ENCODE measurements around the gene ZFR. TPM values are rescaled to one million over a fixed set of nuclear protein-coding genes. Genes with fewer than 3 reads are reported as not detected.

ZFR gene
- polyA plus RNA-seq, 1 of the 3 experiments (the other 2 are of a cell fraction): 24.6 TPM

DNA sequence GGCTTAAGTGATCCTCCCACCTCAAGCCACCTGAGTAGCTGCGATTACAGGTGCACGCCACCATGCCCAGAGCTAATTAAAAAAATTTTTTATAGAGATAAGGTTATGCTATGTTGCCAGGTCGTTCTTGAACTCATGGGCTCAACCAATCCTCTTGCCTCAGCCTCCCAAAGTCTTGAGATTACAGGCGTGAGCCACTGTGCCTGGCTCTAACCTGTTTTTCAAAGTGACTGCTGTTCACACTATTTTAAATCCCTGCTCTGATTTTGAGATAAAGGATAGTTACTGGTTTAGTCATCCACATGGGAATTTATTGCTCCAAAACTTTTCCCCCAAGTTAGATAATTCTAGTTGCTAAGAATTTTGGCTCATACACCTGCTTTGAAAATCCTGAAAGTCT is 83.6 kb downstream of the ZFR start:
- WGBS (ENCODE audit: low lambda C conversion rate): 98% methylated on average over 4 of the region's 4 CpGs
- Histone ChIP-seq H3K79me2 (ENCODE audit: insufficient read depth) (0 out of 2 replicates have a peak, but pooled peaks cover 5% of the 10 kb centered on the region), H3K4me3 (ENCODE audit: low read depth in 2 of 2, low read length in 1 of 2) (no peak overlapping the region), H3K9ac (no peak overlapping the region), H3K27me3 (ENCODE audit: insufficient read depth) (no peaks in the 10 kb centered on the region), H3K27ac (ENCODE audit: low read depth in 2 of 2, low read length in 1 of 2) (no peak overlapping the region), H3K9me2 (no peaks in the 10 kb centered on the region), H2AFZ (ENCODE audit: low read depth) (no peak overlapping the region), H3K9me3 (no peaks in the 10 kb centered on the region), H3K4me1 (ENCODE audit: control insufficient read depth in 1 of 2, insufficient read depth in 2 of 2, low read depth in 1 of 2, low read length in 1 of 2) (no peaks in the 10 kb centered on the region), H4K20me1 (ENCODE audit: insufficient read depth) (no peaks in the 10 kb centered on the region), H3K36me3 (replicated peaks in 1 of 2; ENCODE audit: control insufficient read depth in 1 of 2, insufficient read depth in 2 of 2, low read length in 1 of 2) (peaks cover 34 to 76% of the 10 kb centered on the region in 2 experiments), H3K4me2 (no peak overlapping the region), H3F3A (replicated peaks; ENCODE audit: insufficient read depth) (peaks cover 11% of the 10 kb centered on the region)
- POLR2A ChIA-PET: no interaction called here
- CTCF ChIA-PET: interaction anchor here (1.0 kb wide), 1 partner anchor 129 kb away, joined by 3 read pairs; no protein-coding TSS in a partner anchor
- no peak for TF ChIP-seq NRF1 (IDR thresholded peaks at IDR 0.05; ENCODE audit: low read depth, low read length)
- TF ChIP-seq YY1 (IDR thresholded peaks at IDR 0.05; ENCODE audit: low read depth): no peak
- TF ChIP-seq, protein P1, sequence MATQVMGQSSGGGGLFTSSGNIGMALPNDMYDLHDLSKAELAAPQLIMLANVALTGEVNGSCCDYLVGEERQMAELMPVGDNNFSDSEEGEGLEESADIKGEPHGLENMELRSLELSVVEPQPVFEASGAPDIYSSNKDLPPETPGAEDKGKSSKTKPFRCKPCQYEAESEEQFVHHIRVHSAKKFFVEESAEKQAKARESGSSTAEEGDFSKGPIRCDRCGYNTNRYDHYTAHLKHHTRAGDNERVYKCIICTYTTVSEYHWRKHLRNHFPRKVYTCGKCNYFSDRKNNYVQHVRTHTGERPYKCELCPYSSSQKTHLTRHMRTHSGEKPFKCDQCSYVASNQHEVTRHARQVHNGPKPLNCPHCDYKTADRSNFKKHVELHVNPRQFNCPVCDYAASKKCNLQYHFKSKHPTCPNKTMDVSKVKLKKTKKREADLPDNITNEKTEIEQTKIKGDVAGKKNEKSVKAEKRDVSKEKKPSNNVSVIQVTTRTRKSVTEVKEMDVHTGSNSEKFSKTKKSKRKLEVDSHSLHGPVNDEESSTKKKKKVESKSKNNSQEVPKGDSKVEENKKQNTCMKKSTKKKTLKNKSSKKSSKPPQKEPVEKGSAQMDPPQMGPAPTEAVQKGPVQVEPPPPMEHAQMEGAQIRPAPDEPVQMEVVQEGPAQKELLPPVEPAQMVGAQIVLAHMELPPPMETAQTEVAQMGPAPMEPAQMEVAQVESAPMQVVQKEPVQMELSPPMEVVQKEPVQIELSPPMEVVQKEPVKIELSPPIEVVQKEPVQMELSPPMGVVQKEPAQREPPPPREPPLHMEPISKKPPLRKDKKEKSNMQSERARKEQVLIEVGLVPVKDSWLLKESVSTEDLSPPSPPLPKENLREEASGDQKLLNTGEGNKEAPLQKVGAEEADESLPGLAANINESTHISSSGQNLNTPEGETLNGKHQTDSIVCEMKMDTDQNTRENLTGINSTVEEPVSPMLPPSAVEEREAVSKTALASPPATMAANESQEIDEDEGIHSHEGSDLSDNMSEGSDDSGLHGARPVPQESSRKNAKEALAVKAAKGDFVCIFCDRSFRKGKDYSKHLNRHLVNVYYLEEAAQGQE (IDR thresholded peaks at IDR 0.05; ENCODE audit: low read depth, low read length): no peak
- no peak for TF ChIP-seq GATA2 (CRISPR knock-in tag; IDR thresholded peaks at IDR 0.05)
- no peak for DNase-seq

DNA sequence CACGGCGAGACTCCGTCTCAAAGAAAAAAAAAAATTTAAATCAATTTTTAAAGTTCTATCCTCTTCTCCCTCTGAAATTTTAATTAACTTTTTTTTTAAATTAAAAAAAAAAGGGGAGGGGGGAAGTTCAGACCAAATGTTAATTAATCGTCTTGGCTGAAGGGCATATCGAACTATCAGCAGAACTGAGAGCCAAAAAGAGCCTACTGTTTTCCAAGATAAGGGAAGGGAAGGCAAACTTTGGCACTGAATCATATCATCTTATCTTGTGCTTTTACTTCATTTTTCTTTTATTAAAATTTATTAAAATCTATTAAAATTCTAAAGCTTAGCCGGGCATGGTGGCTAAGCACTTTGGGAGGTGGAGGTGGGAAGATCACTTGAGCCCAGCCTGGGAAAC is 85.9 kb downstream of the ZFR start:
- Histone ChIP-seq H3K79me2 (ENCODE audit: insufficient read depth) (0 out of 2 replicates have a peak, but pooled peaks cover 5% of the 10 kb centered on the region), H4K20me1 (ENCODE audit: insufficient read depth) (no peaks in the 10 kb centered on the region), H3K9me3 (no peaks in the 10 kb centered on the region), H3F3A (replicated peaks; ENCODE audit: insufficient read depth) (peaks cover 11% of the 10 kb centered on the region), H3K4me1 (ENCODE audit: control insufficient read depth in 1 of 2, insufficient read depth in 2 of 2, low read depth in 1 of 2, low read length in 1 of 2) (no peaks in the 10 kb centered on the region), H3K9ac (no peak overlapping the region), H3K4me3 (ENCODE audit: low read depth in 2 of 2, low read length in 1 of 2) (no peak overlapping the region), H3K9me2 (no peaks in the 10 kb centered on the region), H3K27ac (ENCODE audit: low read depth in 2 of 2, low read length in 1 of 2) (no peak overlapping the region), H3K36me3 (replicated peaks in 1 of 2; ENCODE audit: control insufficient read depth in 1 of 2, insufficient read depth in 2 of 2, low read length in 1 of 2) (peaks cover 39 to 80% of the 10 kb centered on the region in 2 experiments), H3K27me3 (ENCODE audit: insufficient read depth) (no peaks in the 10 kb centered on the region), H3K4me2 (no peak overlapping the region), H2AFZ (ENCODE audit: low read depth) (no peak overlapping the region)
- WGBS (ENCODE audit: low lambda C conversion rate): 95% methylated on average over 6 of the region's 6 CpGs
- no peak for TF ChIP-seq SIN3A (IDR thresholded peaks at IDR 0.05; ENCODE audit: borderline replicate concordance, low read depth, low read length)
- TF ChIP-seq GABPA (IDR thresholded peaks at IDR 0.05; ENCODE audit: low read depth): no peak
- no peak for TF ChIP-seq FOXM1 (IDR thresholded peaks at IDR 0.05; ENCODE audit: low read depth)
- no peak for TF ChIP-seq RFX5 (IDR thresholded peaks at IDR 0.05; ENCODE audit: low read length)
- no peak for TF ChIP-seq CHD2 (IDR thresholded peaks at IDR 0.05; ENCODE audit: low read length, partially characterized antibody)
- no peak for TF ChIP-seq TCF12 (IDR thresholded peaks at IDR 0.05)
- TF ChIP-seq NFIC (IDR thresholded peaks at IDR 0.05; ENCODE audit: borderline replicate concordance): no peak
- TF ChIP-seq RCOR1 (IDR thresholded peaks at IDR 0.05; ENCODE audit: low read length): no peak
- no peak for TF ChIP-seq GATA2 (CRISPR knock-in tag; IDR thresholded peaks at IDR 0.05)
- no peak for TF ChIP-seq RXRA (IDR thresholded peaks at IDR 0.05; ENCODE audit: borderline replicate concordance, low read depth)
- TF ChIP-seq CTCF (IDR thresholded peaks at IDR 0.05): no peak
- no peak for TF ChIP-seq POLR2AphosphoS5 (IDR thresholded peaks at IDR 0.05; ENCODE audit: low read depth, low read length)
- TF ChIP-seq, protein P2, sequence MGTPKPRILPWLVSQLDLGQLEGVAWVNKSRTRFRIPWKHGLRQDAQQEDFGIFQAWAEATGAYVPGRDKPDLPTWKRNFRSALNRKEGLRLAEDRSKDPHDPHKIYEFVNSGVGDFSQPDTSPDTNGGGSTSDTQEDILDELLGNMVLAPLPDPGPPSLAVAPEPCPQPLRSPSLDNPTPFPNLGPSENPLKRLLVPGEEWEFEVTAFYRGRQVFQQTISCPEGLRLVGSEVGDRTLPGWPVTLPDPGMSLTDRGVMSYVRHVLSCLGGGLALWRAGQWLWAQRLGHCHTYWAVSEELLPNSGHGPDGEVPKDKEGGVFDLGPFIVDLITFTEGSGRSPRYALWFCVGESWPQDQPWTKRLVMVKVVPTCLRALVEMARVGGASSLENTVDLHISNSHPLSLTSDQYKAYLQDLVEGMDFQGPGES (IDR thresholded peaks at IDR 0.05; ENCODE audit: low read depth, low read length): no peak
- DNase-seq: no peak
- POLR2A ChIA-PET: no interaction called here
- CTCF ChIA-PET: interaction anchor here (0.6 to 0.7 kb wide), 2 partner anchors 114 to 131 kb away, joined by 3 read pairs; no protein-coding TSS in a partner anchor
